Liver (tissue), 9 donors: ENCODE data around the gene FAM151B. TPM values are rescaled to one million over a fixed set of nuclear protein-coding genes. Genes with fewer than 3 reads are reported as not detected.

Experiments
- DNase-seq: peaks from one replicate; pipeline ENCODE4 v3.0.0-alpha.2; 2017; ENCODE audit warnings: low spot score
- H3K27ac ChIP-seq, 2 donors: one replicate each; pipeline ENCODE4 v1.7.0; 2013; ENCODE audit warnings: inconsistent platforms in 2 of 2, low read length in 2 of 2, control low read depth in 1 of 2, low read depth in 1 of 2, mild to moderate bottlenecking in 1 of 2
- H3K27me3 ChIP-seq, 4 donors: one replicate each; pipeline versions ENCODE4 v1.6.1 to v1.7.0; 2013; ENCODE audit warnings: low read length in 3 of 4, inconsistent platforms in 1 of 4, mild to moderate bottlenecking in 1 of 4, moderate library complexity in 1 of 4; ENCODE audit not compliant: control insufficient read depth in 4 of 4, insufficient read depth in 4 of 4
- H3K36me3 ChIP-seq, 4 donors: one replicate each; pipeline versions ENCODE4 v1.6.1 to v1.7.0; 2013; ENCODE audit warnings: low read length in 3 of 4, mild to moderate bottlenecking in 3 of 4, low read depth in 1 of 4, moderate library complexity in 1 of 4; ENCODE audit not compliant: control insufficient read depth in 4 of 4, insufficient read depth in 3 of 4
- H3K4me1 ChIP-seq, 4 donors: one replicate each; pipeline versions ENCODE4 v1.6.1 to v1.7.0; 2013; ENCODE audit warnings: low read length in 3 of 4, mild to moderate bottlenecking in 3 of 4, moderate library complexity in 1 of 4; ENCODE audit not compliant: control insufficient read depth in 4 of 4, insufficient read depth in 4 of 4
- H3K4me3 ChIP-seq, 3 donors: one replicate each; pipeline versions ENCODE4 v1.6.1 to v1.7.0; 2013; ENCODE audit warnings: low read length in 3 of 3, control low read depth in 1 of 3, low read depth in 1 of 3, mild to moderate bottlenecking in 1 of 3
- H3K9ac ChIP-seq, 2 donors: one replicate each; pipeline ENCODE4 v1.7.0; 2013; ENCODE audit warnings: low read length in 2 of 2, mild to moderate bottlenecking in 2 of 2, moderate library complexity in 2 of 2, control low read depth in 1 of 2, low read depth in 1 of 2
- H3K9me3 ChIP-seq, 4 donors: one replicate each; pipeline versions ENCODE4 v1.6.1 to v1.7.0; 2013; ENCODE audit warnings: low read length in 3 of 4; ENCODE audit not compliant: control insufficient read depth in 4 of 4
- EGR1 ChIP-seq, 2 donors: IDR thresholded peaks; 2 replicates each; pipeline ENCODE4 v1.6.1; 2016 to 2018; ENCODE audit warnings: antibody characterized with exemption in 2 of 2, low read depth in 2 of 2
- FOXA1 ChIP-seq: IDR thresholded peaks from 2 replicates; pipeline ENCODE4 v1.6.1; 2016; ENCODE audit warnings: antibody characterized with exemption
- FOXA2 ChIP-seq: IDR thresholded peaks from 2 replicates; pipeline ENCODE4 v1.6.1; 2016; ENCODE audit warnings: antibody characterized with exemption
- GABPA ChIP-seq, 2 donors: IDR thresholded peaks in 1 of 2; conservative IDR thresholded peaks in 1 of 2; 2 replicates each; pipeline ENCODE4 v1.6.1; 2016; ENCODE audit warnings: antibody characterized with exemption in 2 of 2, mild to moderate bottlenecking in 1 of 2, moderate library complexity in 1 of 2
- HNF4A ChIP-seq, 2 donors: conservative IDR thresholded peaks; 2 replicates each; pipeline ENCODE4 v1.6.1; 2016; ENCODE audit warnings: antibody characterized with exemption in 2 of 2, mild to moderate bottlenecking in 2 of 2
- HNF4G ChIP-seq: IDR thresholded peaks from 2 replicates; pipeline ENCODE4 v1.6.1; 2016; ENCODE audit warnings: antibody characterized with exemption
- NR2F2 ChIP-seq: IDR thresholded peaks from 2 replicates; pipeline ENCODE4 v1.6.1; 2016; ENCODE audit warnings: antibody characterized with exemption
- RAD21 ChIP-seq, 2 donors: IDR thresholded peaks; 2 replicates each; pipeline ENCODE4 v1.6.1; 2016; ENCODE audit warnings: antibody characterized with exemption in 2 of 2, mild to moderate bottlenecking in 2 of 2
- RXRA ChIP-seq, 2 donors: IDR thresholded peaks; 2 replicates each; pipeline ENCODE4 v1.6.1; 2017 to 2018; ENCODE audit warnings: antibody characterized with exemption in 2 of 2, mild to moderate bottlenecking in 1 of 2
- SP1 ChIP-seq: IDR thresholded peaks from 2 replicates; pipeline ENCODE4 v1.6.1; 2018; ENCODE audit warnings: antibody characterized with exemption, mild to moderate bottlenecking
- TAF1 ChIP-seq: conservative IDR thresholded peaks from 2 replicates; pipeline ENCODE4 v1.6.1; 2016; ENCODE audit warnings: antibody characterized with exemption, mild to moderate bottlenecking
- YY1 ChIP-seq: IDR thresholded peaks from 2 replicates; pipeline ENCODE4 v1.6.1; 2016; ENCODE audit warnings: antibody characterized with exemption, mild to moderate bottlenecking
- WGBS: extraction: QIAGEN DNeasy Blood & Tissue Kit; methylation state at CpG from one replicate; pipeline ENCODE4 v1.1.7; 2013; 5-methylcytosine and 5-hydroxymethylcytosine counted together
- polyA plus RNA-seq, 2 donors: library from polyadenylated mRNA; stranded (reverse) in 1 of 2; unstranded in 1 of 2; fragments of 200-250 nt in 1 of 2; fragments of >200 nt in 1 of 2; fragmentation: Nextera tagmentation in 1 of 2; extraction: Ambion mirVana in 1 of 2; gene quantifications; one replicate each; pipeline versions ENCODE4 v1.2.1 to v1.2.3, GENCODE V29; 2013 to 2015
- total RNA-seq, 2 donors: library from RNA; depleted of rRNA; stranded (reverse); fragments of >200 nt; gene quantifications; one replicate each; pipeline ENCODE4 v1.2.3, GENCODE V29; 2014
- TF ChIP-seq, protein P1 (sequence below): IDR thresholded peaks from 2 replicates; pipeline ENCODE4 v1.6.1; 2016; ENCODE audit warnings: antibody characterized with exemption, mild to moderate bottlenecking
- TF ChIP-seq, protein P2 (sequence below): IDR thresholded peaks from 2 replicates; pipeline ENCODE4 v1.6.1; 2016; ENCODE audit warnings: antibody characterized with exemption
- TF ChIP-seq, protein P3 (sequence below): fragments of 150-350 bp; IDR thresholded peaks from 2 replicates; pipeline ENCODE4 v1.5.1; 2017; ENCODE audit warnings: improper control_type of control experiment, low read depth, low read length; ENCODE audit not compliant: missing input control
- TF ChIP-seq, protein P4 (sequence below): IDR thresholded peaks from 2 replicates; pipeline ENCODE4 v1.6.1; 2016; ENCODE audit warnings: antibody characterized with exemption
- donor health status: healthy.
- donor health status: healthy.
- donor health status: healthy.
- donor health status: healthy.
- donor health status: healthy.

FAM151B gene
- total and polyA plus RNA-seq, 4 donors = 0.43 to 3.0 (median 1.3) TPM

DNA sequence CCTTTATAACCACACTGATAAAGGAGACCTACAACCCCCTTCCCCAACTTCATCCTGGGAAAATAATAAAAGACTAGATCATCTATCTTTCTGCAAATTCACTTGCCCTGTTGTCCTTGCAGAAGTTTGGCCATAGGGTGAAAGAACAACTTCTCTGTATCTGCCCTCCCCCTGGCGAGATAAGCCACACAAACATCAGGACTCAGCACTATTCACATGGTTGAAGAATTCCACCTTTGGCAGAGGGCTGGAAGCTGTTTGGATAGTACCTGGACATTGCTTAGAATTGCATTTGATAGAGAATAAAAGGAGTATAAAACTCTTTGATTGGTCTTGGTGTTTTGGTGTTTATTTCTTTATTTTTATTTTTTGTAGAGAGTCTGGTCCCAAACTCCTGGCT is 16.9 kb downstream of the FAM151B start:
- Histone ChIP-seq H3K27ac (no peak overlapping the region), H3K4me1 (no peaks in the 10 kb centered on the region), H3K27me3 (no peaks in the 10 kb centered on the region), H3K9me3 (no peaks in the 10 kb centered on the region), H3K36me3 (no peaks in the 10 kb centered on the region), H3K9ac (no peak overlapping the region), H3K4me3 (no peak overlapping the region)
- no peak for TF ChIP-seq TAF1
- no peak for TF ChIP-seq FOXA2
- TF ChIP-seq RAD21 (IDR thresholded peaks at IDR 0.05) = no peak
- TF ChIP-seq, protein P1, sequence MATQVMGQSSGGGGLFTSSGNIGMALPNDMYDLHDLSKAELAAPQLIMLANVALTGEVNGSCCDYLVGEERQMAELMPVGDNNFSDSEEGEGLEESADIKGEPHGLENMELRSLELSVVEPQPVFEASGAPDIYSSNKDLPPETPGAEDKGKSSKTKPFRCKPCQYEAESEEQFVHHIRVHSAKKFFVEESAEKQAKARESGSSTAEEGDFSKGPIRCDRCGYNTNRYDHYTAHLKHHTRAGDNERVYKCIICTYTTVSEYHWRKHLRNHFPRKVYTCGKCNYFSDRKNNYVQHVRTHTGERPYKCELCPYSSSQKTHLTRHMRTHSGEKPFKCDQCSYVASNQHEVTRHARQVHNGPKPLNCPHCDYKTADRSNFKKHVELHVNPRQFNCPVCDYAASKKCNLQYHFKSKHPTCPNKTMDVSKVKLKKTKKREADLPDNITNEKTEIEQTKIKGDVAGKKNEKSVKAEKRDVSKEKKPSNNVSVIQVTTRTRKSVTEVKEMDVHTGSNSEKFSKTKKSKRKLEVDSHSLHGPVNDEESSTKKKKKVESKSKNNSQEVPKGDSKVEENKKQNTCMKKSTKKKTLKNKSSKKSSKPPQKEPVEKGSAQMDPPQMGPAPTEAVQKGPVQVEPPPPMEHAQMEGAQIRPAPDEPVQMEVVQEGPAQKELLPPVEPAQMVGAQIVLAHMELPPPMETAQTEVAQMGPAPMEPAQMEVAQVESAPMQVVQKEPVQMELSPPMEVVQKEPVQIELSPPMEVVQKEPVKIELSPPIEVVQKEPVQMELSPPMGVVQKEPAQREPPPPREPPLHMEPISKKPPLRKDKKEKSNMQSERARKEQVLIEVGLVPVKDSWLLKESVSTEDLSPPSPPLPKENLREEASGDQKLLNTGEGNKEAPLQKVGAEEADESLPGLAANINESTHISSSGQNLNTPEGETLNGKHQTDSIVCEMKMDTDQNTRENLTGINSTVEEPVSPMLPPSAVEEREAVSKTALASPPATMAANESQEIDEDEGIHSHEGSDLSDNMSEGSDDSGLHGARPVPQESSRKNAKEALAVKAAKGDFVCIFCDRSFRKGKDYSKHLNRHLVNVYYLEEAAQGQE = no peak
- no peak for TF ChIP-seq EGR1 (IDR thresholded peaks at IDR 0.05; ENCODE audit: low read depth in 2 of 2)
- no peak for TF ChIP-seq NR2F2
- TF ChIP-seq SP1 = no peak
- TF ChIP-seq, protein P2, sequence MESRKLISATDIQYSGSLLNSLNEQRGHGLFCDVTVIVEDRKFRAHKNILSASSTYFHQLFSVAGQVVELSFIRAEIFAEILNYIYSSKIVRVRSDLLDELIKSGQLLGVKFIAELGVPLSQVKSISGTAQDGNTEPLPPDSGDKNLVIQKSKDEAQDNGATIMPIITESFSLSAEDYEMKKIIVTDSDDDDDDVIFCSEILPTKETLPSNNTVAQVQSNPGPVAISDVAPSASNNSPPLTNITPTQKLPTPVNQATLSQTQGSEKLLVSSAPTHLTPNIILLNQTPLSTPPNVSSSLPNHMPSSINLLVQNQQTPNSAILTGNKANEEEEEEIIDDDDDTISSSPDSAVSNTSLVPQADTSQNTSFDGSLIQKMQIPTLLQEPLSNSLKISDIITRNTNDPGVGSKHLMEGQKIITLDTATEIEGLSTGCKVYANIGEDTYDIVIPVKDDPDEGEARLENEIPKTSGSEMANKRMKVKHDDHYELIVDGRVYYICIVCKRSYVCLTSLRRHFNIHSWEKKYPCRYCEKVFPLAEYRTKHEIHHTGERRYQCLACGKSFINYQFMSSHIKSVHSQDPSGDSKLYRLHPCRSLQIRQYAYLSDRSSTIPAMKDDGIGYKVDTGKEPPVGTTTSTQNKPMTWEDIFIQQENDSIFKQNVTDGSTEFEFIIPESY = no peak
- TF ChIP-seq FOXA1 = no peak
- no peak for TF ChIP-seq YY1
- TF ChIP-seq, protein P3, sequence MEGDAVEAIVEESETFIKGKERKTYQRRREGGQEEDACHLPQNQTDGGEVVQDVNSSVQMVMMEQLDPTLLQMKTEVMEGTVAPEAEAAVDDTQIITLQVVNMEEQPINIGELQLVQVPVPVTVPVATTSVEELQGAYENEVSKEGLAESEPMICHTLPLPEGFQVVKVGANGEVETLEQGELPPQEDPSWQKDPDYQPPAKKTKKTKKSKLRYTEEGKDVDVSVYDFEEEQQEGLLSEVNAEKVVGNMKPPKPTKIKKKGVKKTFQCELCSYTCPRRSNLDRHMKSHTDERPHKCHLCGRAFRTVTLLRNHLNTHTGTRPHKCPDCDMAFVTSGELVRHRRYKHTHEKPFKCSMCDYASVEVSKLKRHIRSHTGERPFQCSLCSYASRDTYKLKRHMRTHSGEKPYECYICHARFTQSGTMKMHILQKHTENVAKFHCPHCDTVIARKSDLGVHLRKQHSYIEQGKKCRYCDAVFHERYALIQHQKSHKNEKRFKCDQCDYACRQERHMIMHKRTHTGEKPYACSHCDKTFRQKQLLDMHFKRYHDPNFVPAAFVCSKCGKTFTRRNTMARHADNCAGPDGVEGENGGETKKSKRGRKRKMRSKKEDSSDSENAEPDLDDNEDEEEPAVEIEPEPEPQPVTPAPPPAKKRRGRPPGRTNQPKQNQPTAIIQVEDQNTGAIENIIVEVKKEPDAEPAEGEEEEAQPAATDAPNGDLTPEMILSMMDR = no peak
- DNase-seq = no peak
- WGBS = 38% methylated on average over 1 of the region's 1 CpG

DNA sequence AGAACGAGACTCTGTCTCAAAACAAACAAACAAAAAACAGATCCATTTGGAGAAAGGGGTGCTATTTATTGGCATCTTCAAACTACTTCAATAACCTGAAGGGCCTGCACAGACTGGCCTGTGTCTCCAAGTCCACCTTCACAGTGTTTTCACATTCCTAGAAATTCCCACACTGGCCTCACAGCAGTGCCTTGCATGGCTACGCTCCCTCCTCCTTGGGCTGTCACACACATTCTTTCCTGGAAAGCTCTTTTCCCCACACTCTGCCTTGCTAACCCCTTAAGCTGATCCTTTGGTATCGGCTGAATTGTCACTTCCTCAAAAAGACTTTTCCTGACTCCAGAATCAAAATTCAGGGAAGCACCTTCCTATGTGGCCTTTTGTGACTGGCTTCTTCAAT is 19.8 kb downstream of the FAM151B start:
- whole genome bisulfite sequencing = 98% methylated on average over 3 of the region's 3 CpGs
- H3K27ac ChIP-seq = no peak overlapping the region
- DNase-seq = no peak
- H3K4me1 ChIP-seq = no peaks in the 10 kb centered on the region
- H3K4me3 ChIP-seq = no peak overlapping the region
- H3K9ac ChIP-seq = no peak overlapping the region
- no peaks in the 10 kb centered on the region for H3K9me3 ChIP-seq
- no peaks in the 10 kb centered on the region for H3K27me3 ChIP-seq
- H3K36me3 ChIP-seq = no peaks in the 10 kb centered on the region
- TF ChIP-seq RXRA (IDR thresholded peaks at IDR 0.05) = no peak
- TF ChIP-seq, protein P2 = no peak
- no peak for TF ChIP-seq GABPA (IDR thresholded peaks at IDR 0.05 in 1 of 2, conservative IDR thresholded peaks at IDR 0.05 in 1 of 2)
- TF ChIP-seq, protein P3 = no peak
- TF ChIP-seq SP1 = no peak
- no peak for TF ChIP-seq RAD21 (IDR thresholded peaks at IDR 0.05)
- TF ChIP-seq FOXA1 = no peak
- no peak for TF ChIP-seq TAF1
- TF ChIP-seq NR2F2 = no peak
- TF ChIP-seq HNF4A (conservative IDR thresholded peaks at IDR 0.05) = no peak
- no peak for TF ChIP-seq HNF4G
- TF ChIP-seq, protein P4, sequence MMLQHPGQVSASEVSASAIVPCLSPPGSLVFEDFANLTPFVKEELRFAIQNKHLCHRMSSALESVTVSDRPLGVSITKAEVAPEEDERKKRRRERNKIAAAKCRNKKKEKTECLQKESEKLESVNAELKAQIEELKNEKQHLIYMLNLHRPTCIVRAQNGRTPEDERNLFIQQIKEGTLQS = no peak
- TF ChIP-seq, protein P1 = no peak
